Skeletal muscle satellite cell (primary cell): Measurements from ENCODE around the gene CFAP97D1.
A peak's percentile ranks its signal among the peaks of the same experiment; 100 is the strongest.

Source experiments
- H3K27me3 ChIP-seq: 2 replicates; pipeline ENCODE4 v1.7.0; 2013; ENCODE audit warnings: low read length; ENCODE audit not compliant: control insufficient read depth, insufficient read depth
- H3K36me3 ChIP-seq: 2 replicates; pipeline ENCODE4 v1.7.0; 2013; ENCODE audit warnings: mild to moderate bottlenecking, control low read depth, low read length; ENCODE audit not compliant: insufficient read depth
- H3K4me1 ChIP-seq: 2 replicates; pipeline ENCODE4 v1.7.0; 2013; ENCODE audit warnings: low read length; ENCODE audit not compliant: control insufficient read depth, insufficient read depth
- H3K4me2 ChIP-seq: 2 replicates; pipeline ENCODE4 v1.7.0; 2013; ENCODE audit warnings: mild to moderate bottlenecking, low read length
- H3K4me3 ChIP-seq: 2 replicates; pipeline ENCODE4 v1.7.0; 2013; ENCODE audit warnings: low read length
- H3K9ac ChIP-seq: 2 replicates; pipeline ENCODE4 v1.7.0; 2013; ENCODE audit warnings: mild to moderate bottlenecking, low read depth, low read length, moderate library complexity
- H3K9me3 ChIP-seq: replicated peaks from 2 replicates; pipeline ENCODE4 v1.7.0; 2013; ENCODE audit warnings: mild to moderate bottlenecking, control low read depth, low read length

The CFAP97D1 gene

GRCh38 chr17:43803758-43804157 lies 23.5 kb downstream of the CFAP97D1 start:
- no peak overlapping the region for H3K4me3 ChIP-seq
- no peaks in the 10 kb centered on the region for H3K27me3 ChIP-seq
- H3K9me3 ChIP-seq, result no peaks in the 10 kb centered on the region
- no peak overlapping the region for H3K9ac ChIP-seq
- no peak overlapping the region for H3K4me2 ChIP-seq
- H3K36me3 ChIP-seq, result peaks cover 6% of the 10 kb centered on the region
- peaks cover 9% of the 10 kb centered on the region for H3K4me1 ChIP-seq

GRCh38 chr17:43805117-43805516 lies 24.9 kb downstream of the CFAP97D1 start:
- Histone ChIP-seq H3K4me1 (peaks cover 9% of the 10 kb centered on the region), H3K4me2 (no peak overlapping the region), H3K9ac (no peak overlapping the region), H3K36me3 (peaks cover 6% of the 10 kb centered on the region), H3K27me3 (no peaks in the 10 kb centered on the region), H3K9me3 (no peaks in the 10 kb centered on the region), H3K4me3 (no peak overlapping the region)

- Histone ChIP-seq H3K36me3 (peaks cover 13% of the 10 kb centered on the region), H3K4me1 (peaks cover 9% of the 10 kb centered on the region), H3K27me3 (no peaks in the 10 kb centered on the region), H3K9me3 (no peaks in the 10 kb centered on the region), H3K9ac (no peak overlapping the region), H3K4me2 (no peak overlapping the region), H3K4me3 (no peak overlapping the region)
Measured at GRCh38 chr17:43808076-43808475, 27.8 kb downstream of the CFAP97D1 start.

GRCh38 chr17:43809121-43809520 lies 28.9 kb downstream of the CFAP97D1 start:
- Histone ChIP-seq H3K9ac (no peak overlapping the region), H3K27me3 (no peaks in the 10 kb centered on the region), H3K9me3 (no peaks in the 10 kb centered on the region), H3K36me3 (peaks cover 23% of the 10 kb centered on the region), H3K4me1 (peaks cover 4% of the 10 kb centered on the region), H3K4me3 (no peak overlapping the region), H3K4me2 (no peak overlapping the region)

GRCh38 chr17:43810226-43810715 lies 30.0 kb downstream of the CFAP97D1 start:
- H3K4me1 ChIP-seq, result peaks cover 12% of the 10 kb centered on the region
- no peaks in the 10 kb centered on the region for H3K27me3 ChIP-seq
- H3K9me3 ChIP-seq, result no peaks in the 10 kb centered on the region
- H3K36me3 ChIP-seq, result peaks cover 27% of the 10 kb centered on the region
- H3K9ac ChIP-seq, result no peak overlapping the region
- no peak overlapping the region for H3K4me3 ChIP-seq
- no peak overlapping the region for H3K4me2 ChIP-seq

GRCh38 chr17:43810823-43811222 lies 30.6 kb downstream of the CFAP97D1 start:
- no peaks in the 10 kb centered on the region for H3K27me3 ChIP-seq
- no peak overlapping the region for H3K4me2 ChIP-seq
- H3K9me3 ChIP-seq, result no peaks in the 10 kb centered on the region
- peaks cover 13% of the 10 kb centered on the region for H3K4me1 ChIP-seq
- H3K4me3 ChIP-seq, result no peak overlapping the region
- peaks cover 28% of the 10 kb centered on the region for H3K36me3 ChIP-seq
- no peak overlapping the region for H3K9ac ChIP-seq

- Histone ChIP-seq H3K9ac (no peak overlapping the region), H3K4me3 (no peak overlapping the region), H3K36me3 (peaks cover 38% of the 10 kb centered on the region), H3K4me2 (no peak overlapping the region), H3K27me3 (no peaks in the 10 kb centered on the region), H3K4me1 (peaks cover 13% of the 10 kb centered on the region), H3K9me3 (no peaks in the 10 kb centered on the region)
Measured at GRCh38 chr17:43812396-43813265, 32.4 kb downstream of the CFAP97D1 start.

- Histone ChIP-seq H3K36me3 (peaks cover 38% of the 10 kb centered on the region), H3K4me3 (no peak overlapping the region)
Measured at GRCh38 chr17:43813386-43813785, 33.2 kb downstream of the CFAP97D1 start.

GRCh38 chr17:43814026-43814425 lies 33.8 kb downstream of the CFAP97D1 start:
- H3K9me3 ChIP-seq, result no peaks in the 10 kb centered on the region
- H3K27me3 ChIP-seq, result no peaks in the 10 kb centered on the region
- no peak overlapping the region for H3K9ac ChIP-seq
- H3K4me2 ChIP-seq, result no peak overlapping the region
- H3K4me3 ChIP-seq, result no peak overlapping the region
- peaks cover 13% of the 10 kb centered on the region for H3K4me1 ChIP-seq
- peaks cover 40% of the 10 kb centered on the region for H3K36me3 ChIP-seq

More at GRCh38 chr17:43813386-43813785, 33.2 kb downstream of the CFAP97D1 start:
- no peaks in the 10 kb centered on the region for H3K9me3 ChIP-seq
- H3K27me3 ChIP-seq, result no peaks in the 10 kb centered on the region
- peaks cover 13% of the 10 kb centered on the region for H3K4me1 ChIP-seq
- H3K4me2 ChIP-seq, result no peak overlapping the region
- H3K9ac ChIP-seq, result no peak overlapping the region

- Histone ChIP-seq H3K4me2 (peak overlapping the region; percentile 49), H3K9ac (no peak overlapping the region), H3K4me1 (peaks cover 13% of the 10 kb centered on the region), H3K36me3 (peaks cover 47% of the 10 kb centered on the region), H3K9me3 (no peaks in the 10 kb centered on the region), H3K27me3 (no peaks in the 10 kb centered on the region), H3K4me3 (no peak overlapping the region)
Measured at GRCh38 chr17:43814714-43815113, 34.5 kb downstream of the CFAP97D1 start.

- peaks cover 44% of the 10 kb centered on the region for H3K36me3 ChIP-seq
- no peak overlapping the region for H3K9ac ChIP-seq
- no peak overlapping the region for H3K4me3 ChIP-seq
- peaks cover 13% of the 10 kb centered on the region for H3K4me1 ChIP-seq
- H3K4me2 ChIP-seq, result no peak overlapping the region
- H3K27me3 ChIP-seq, result no peaks in the 10 kb centered on the region
- H3K9me3 ChIP-seq, result no peaks in the 10 kb centered on the region
Measured at GRCh38 chr17:43816336-43817320, 36.4 kb downstream of the CFAP97D1 start.
